Upper lobe of left lung (tissue), 6 donors: ENCODE data around the gene ELOB. TPM values are rescaled to one million over a fixed set of nuclear protein-coding genes. Genes with fewer than 3 reads are reported as not detected.

ENCODE experiments used
- ATAC-seq, 2 donors: fragments of 200-7000 bp; cut with Tn5 transposase; one replicate each; pipeline ENCODE4 v1.9.1; 2022; ENCODE audit warnings: mild to moderate bottlenecking in 2 of 2, moderate library complexity in 2 of 2; ENCODE audit not compliant: low FRiP score in 2 of 2
- DNase-seq, 2 donors: peaks; one replicate each; pipeline ENCODE4 v3.0.0-alpha.2; 2019 to 2020
- H3K27ac ChIP-seq, 4 donors: fragments of 200-600 bp; sonication (generic); one replicate each; pipeline ENCODE4 v1.5.1; 2016 to 2019
- H3K27me3 ChIP-seq, 4 donors: fragments of 200-600 bp; sonication (generic); one replicate each; pipeline ENCODE4 v1.5.1; 2017 to 2019
- H3K36me3 ChIP-seq, 4 donors: fragments of 200-600 bp; sonication (generic); one replicate each; pipeline ENCODE4 v1.5.1; 2016 to 2019
- H3K4me1 ChIP-seq, 4 donors: fragments of 200-600 bp; sonication (generic); one replicate each; pipeline ENCODE4 v1.5.1; 2018 to 2019
- H3K4me3 ChIP-seq, 4 donors: fragments of 200-600 bp; sonication (generic); one replicate each; pipeline ENCODE4 v1.5.1; 2017 to 2019; ENCODE audit warnings: mild to moderate bottlenecking in 2 of 4, moderate library complexity in 1 of 4
- H3K9me3 ChIP-seq, 4 donors: fragments of 200-600 bp; sonication (generic); one replicate each; pipeline ENCODE4 v1.5.1; 2018 to 2019
- EP300 ChIP-seq, 4 donors: sonication (generic); formaldehyde crosslinking; IDR thresholded peaks; one replicate each; pipeline ENCODE4 v1.5.1; 2017; ENCODE audit warnings: antibody characterized with exemption in 4 of 4, control low read depth in 2 of 4
- POLR2A ChIP-seq, 4 donors: fragments of 450-650 bp; IDR thresholded peaks; one replicate each; pipeline ENCODE4 v1.5.1; 2016 to 2017; ENCODE audit warnings: antibody characterized with exemption in 4 of 4, mild to moderate bottlenecking in 2 of 4
- POLR2AphosphoS5 ChIP-seq, 2 donors: sonication (generic); formaldehyde crosslinking; IDR thresholded peaks; one replicate each; pipeline ENCODE4 v1.5.1; 2017; ENCODE audit warnings: antibody characterized with exemption in 2 of 2
- WGBS, 2 donors: methylation state at CpG; one replicate each; pipeline ENCODE4 v1.1.5; 2017 to 2018; 5-methylcytosine and 5-hydroxymethylcytosine counted together
- total RNA-seq, 6 donors: library from RNA; depleted of rRNA in 4 of 6; stranded (reverse); fragments of >200 nt in 4 of 6; gene quantifications; one replicate each; pipeline versions ENCODE4 v1.1.0 to v1.2.1, GENCODE V29; 2016 to 2021
- TF ChIP-seq, protein P1 (sequence below), 6 experiments: fragments of 450-650 bp in 4 of 6; fragments of 200-600 bp in 2 of 6; sonication (generic) in 2 of 6; IDR thresholded peaks; one replicate each; pipeline ENCODE4 v1.5.1; 2016 to 2019; ENCODE audit warnings: antibody characterized with exemption in 6 of 6
- donor health status: DM: no; HTN: no; CAD: no; lungs with moderate emphysema.
- donor health status: DM: no; HTN: yes; CAD: no; lungs with severe emphysema.

The ELOB gene
- total RNA-seq, 6 donors from 2014 or later: 73.3 to 245 (median 145) TPM

DNA sequence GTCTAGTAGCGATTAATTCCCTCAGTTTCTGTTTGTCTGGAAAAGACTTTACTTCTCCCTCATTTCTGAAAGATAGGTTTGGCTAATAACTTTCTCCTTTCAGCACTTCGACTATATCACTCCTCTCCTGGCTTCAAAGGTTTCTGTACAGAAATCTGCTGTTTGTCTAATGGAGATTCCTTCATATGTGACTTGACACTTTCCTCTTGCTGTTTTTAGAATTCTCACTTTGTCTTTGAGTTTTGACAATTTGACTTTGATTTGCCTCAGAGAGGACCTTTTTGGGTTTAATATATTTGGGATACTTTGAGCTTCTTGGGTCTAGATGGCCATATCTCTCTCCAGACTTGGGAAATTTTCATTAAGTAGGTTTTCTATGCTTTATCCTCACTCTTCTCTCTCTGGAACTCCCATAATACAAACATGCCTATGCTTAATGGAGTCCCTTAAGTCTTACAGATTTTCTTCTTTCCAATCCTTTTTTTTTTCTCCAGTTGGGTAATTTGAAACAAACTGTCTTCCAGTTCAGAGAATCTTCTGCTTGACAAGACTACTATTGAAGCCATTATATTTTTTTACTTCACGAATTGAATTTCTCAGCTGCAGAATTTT is 32.2 kb upstream of the ELOB start:
- TF ChIP-seq, protein P1, sequence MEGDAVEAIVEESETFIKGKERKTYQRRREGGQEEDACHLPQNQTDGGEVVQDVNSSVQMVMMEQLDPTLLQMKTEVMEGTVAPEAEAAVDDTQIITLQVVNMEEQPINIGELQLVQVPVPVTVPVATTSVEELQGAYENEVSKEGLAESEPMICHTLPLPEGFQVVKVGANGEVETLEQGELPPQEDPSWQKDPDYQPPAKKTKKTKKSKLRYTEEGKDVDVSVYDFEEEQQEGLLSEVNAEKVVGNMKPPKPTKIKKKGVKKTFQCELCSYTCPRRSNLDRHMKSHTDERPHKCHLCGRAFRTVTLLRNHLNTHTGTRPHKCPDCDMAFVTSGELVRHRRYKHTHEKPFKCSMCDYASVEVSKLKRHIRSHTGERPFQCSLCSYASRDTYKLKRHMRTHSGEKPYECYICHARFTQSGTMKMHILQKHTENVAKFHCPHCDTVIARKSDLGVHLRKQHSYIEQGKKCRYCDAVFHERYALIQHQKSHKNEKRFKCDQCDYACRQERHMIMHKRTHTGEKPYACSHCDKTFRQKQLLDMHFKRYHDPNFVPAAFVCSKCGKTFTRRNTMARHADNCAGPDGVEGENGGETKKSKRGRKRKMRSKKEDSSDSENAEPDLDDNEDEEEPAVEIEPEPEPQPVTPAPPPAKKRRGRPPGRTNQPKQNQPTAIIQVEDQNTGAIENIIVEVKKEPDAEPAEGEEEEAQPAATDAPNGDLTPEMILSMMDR (IDR thresholded peaks at IDR 0.05): no peak
- no peak for TF ChIP-seq EP300 (IDR thresholded peaks at IDR 0.05)
- no peak for TF ChIP-seq POLR2AphosphoS5 (IDR thresholded peaks at IDR 0.05)
- TF ChIP-seq POLR2A (IDR thresholded peaks at IDR 0.05): no peak
- H3K36me3 ChIP-seq: no peaks in the 10 kb centered on the region
- DNase-seq (no peak), ATAC-seq (no peak)
- H3K27ac ChIP-seq: no peak overlapping the region
- no peaks in the 10 kb centered on the region for H3K27me3 ChIP-seq
- no peak overlapping the region for H3K4me3 ChIP-seq
- peaks cover under 1 to 3% (median 2%) of the 10 kb centered on the region in 4 donors for H3K9me3 ChIP-seq
- no peaks in the 10 kb centered on the region for H3K4me1 ChIP-seq
- WGBS, 2 donors: 78 to 80% methylated on average over 3 of the region's 3 CpGs

DNA sequence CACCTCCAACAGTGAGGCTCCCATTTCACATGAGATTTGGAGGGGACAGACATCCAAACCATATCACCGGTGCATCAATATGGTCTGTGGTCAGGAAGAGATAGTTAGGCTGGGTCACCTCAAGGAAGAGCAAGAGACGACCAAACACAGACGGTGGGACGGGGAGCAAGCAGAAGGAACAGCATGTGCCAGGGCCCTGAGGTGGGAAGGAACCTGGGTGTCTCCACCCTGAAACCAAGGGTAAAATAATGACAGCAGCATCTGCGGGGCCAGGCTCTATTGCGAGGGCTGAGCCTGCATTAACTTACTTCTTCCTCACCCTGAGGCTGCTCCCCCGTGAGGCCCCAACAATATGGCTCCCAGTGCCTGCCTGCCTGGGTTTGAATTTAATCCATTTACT is 31.1 kb upstream of the ELOB start:
- WGBS, 2 donors: 86 to 97% methylated on average over 7 of the region's 7 CpGs
- H3K4me1 ChIP-seq: no peaks in the 10 kb centered on the region
- H3K27me3 ChIP-seq: no peaks in the 10 kb centered on the region
- no peak overlapping the region for H3K27ac ChIP-seq
- peaks cover 7 to 9% (median 8%) of the 10 kb centered on the region in 4 donors for H3K9me3 ChIP-seq
- no peak overlapping the region for H3K4me3 ChIP-seq
- no peak for TF ChIP-seq POLR2AphosphoS5 (IDR thresholded peaks at IDR 0.05)
- TF ChIP-seq EP300 (IDR thresholded peaks at IDR 0.05): no peak
- TF ChIP-seq POLR2A (IDR thresholded peaks at IDR 0.05): no peak
- TF ChIP-seq, protein P1 (IDR thresholded peaks at IDR 0.05): no peak
- H3K36me3 ChIP-seq: no peaks in the 10 kb centered on the region
- ATAC-seq (no peak), DNase-seq (no peak)

DNA sequence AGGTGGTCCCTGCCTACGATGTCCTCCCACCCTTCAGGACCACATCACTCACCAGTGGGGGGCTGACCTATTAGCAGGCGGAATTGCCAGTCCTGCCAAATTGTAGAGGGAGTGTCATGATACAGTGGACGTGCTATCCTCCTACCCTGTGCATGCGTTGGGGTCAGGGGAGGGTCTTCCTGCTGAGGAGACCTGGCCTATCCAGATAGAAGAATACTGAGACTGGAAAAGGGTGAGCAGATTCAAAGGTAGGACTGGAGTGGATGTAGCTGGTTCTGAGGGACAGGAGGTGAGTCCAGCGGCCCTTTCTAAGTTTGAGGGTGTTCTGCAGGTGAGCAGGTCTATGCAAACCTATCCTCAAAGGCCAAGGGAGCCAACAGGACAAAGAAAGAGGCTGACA is 29.2 kb upstream of the ELOB start:
- 66 to 74% methylated on average over 5 of the region's 5 CpGs for WGBS, 2 donors
- Histone ChIP-seq H3K36me3 (no peaks in the 10 kb centered on the region), H3K4me3 (no peak overlapping the region), H3K27ac (no peak overlapping the region), H3K9me3 (peaks cover 7 to 9% (median 8%) of the 10 kb centered on the region in 4 donors), H3K4me1 (no peaks in the 10 kb centered on the region), H3K27me3 (no peaks in the 10 kb centered on the region)
- DNase-seq: no peak
- ATAC-seq: no peak
- TF ChIP-seq POLR2A (IDR thresholded peaks at IDR 0.05) (no peak), POLR2AphosphoS5 (IDR thresholded peaks at IDR 0.05) (no peak), EP300 (IDR thresholded peaks at IDR 0.05) (no peak)
- TF ChIP-seq, protein P1 (IDR thresholded peaks at IDR 0.05): no peak

DNA sequence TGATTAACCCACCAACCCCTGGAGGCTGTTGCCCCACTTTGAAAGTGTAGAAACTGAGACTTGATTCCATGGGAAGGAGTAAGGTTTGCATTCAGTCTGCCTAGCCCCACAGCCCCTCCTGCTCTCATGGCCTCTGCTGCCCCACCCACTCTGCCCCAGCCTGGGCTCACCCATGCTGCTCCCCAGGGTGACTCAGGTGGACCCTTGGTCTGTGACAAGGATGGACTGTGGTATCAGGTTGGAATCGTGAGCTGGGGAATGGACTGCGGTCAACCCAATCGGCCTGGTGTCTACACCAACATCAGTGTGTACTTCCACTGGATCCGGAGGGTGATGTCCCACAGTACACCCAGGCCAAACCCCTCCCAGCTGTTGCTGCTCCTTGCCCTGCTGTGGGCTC is 27.6 kb upstream of the ELOB start:
- Histone ChIP-seq H3K4me1 (no peaks in the 10 kb centered on the region), H3K4me3 (no peak overlapping the region), H3K9me3 (peaks cover 7 to 9% (median 8%) of the 10 kb centered on the region in 4 donors), H3K27me3 (no peaks in the 10 kb centered on the region), H3K36me3 (no peaks in the 10 kb centered on the region), H3K27ac (no peak overlapping the region)
- ATAC-seq (no peak), DNase-seq (no peak)
- TF ChIP-seq POLR2A (IDR thresholded peaks at IDR 0.05): no peak
- no peak for TF ChIP-seq POLR2AphosphoS5 (IDR thresholded peaks at IDR 0.05)
- TF ChIP-seq, protein P1 (IDR thresholded peaks at IDR 0.05): no peak
- TF ChIP-seq EP300 (IDR thresholded peaks at IDR 0.05): no peak
- WGBS, 2 donors: 90 to 100% methylated on average over 1 to 4 of the region's 4 CpGs
